ENCODE measurements around the gene RYR3. TPM values are rescaled to one million over a fixed set of nuclear protein-coding genes. Genes with fewer than 3 reads are reported as not detected.

Gene RYR3
- total RNA-seq, 1 experiment from 2014 or later = not detected

GRCh38 chr15:33823119-33823518, 512.4 kb downstream of the RYR3 start:
- no peaks in the 10 kb centered on the region for H3K4me1 Mint-ChIP-seq (ENCODE audit: insufficient read depth, unreplicated experiment)
- intact Hi-C loops (cut with micrococcal nuclease) = no loop called here
- ChIA-PET CTCF (interaction anchor here (0.6 to 1.6 kb wide), 2 partner anchors 16 to 694 kb away, joined by 4 to 5 read pairs; no protein-coding TSS in a partner anchor), POLR2A (interaction anchor here (0.6 kb wide), 1 partner anchor 493 kb away, joined by 3 read pairs; no protein-coding TSS in a partner anchor)
- no peak overlapping the region for H3K27ac Mint-ChIP-seq (ENCODE audit: low read depth, unreplicated experiment)
- DNase-seq (ENCODE audit: unreplicated experiment) = no peak
- no peaks in the 10 kb centered on the region for H3K9me3 Mint-ChIP-seq (ENCODE audit: unreplicated experiment)
- TF ChIP-seq CTCF (IDR thresholded peaks at IDR 0.05; ENCODE audit: unreplicated experiment) = no peak
- H3K36me3 Mint-ChIP-seq (ENCODE audit: insufficient read depth, unreplicated experiment) = no peaks in the 10 kb centered on the region
- BruUV-seq (replicated peaks) = no TSS peak
- H3K27me3 Mint-ChIP-seq (ENCODE audit: insufficient read depth, unreplicated experiment) = no peaks in the 10 kb centered on the region
- no peak overlapping the region for H3K4me3 Mint-ChIP-seq (ENCODE audit: unreplicated experiment)

GRCh38 chr15:33825453-33825852, 514.7 kb downstream of the RYR3 start:
- Mint-ChIP-seq H3K4me3 (ENCODE audit: unreplicated experiment) (no peak overlapping the region), H3K36me3 (ENCODE audit: insufficient read depth, unreplicated experiment) (no peaks in the 10 kb centered on the region), H3K4me1 (ENCODE audit: insufficient read depth, unreplicated experiment) (no peaks in the 10 kb centered on the region), H3K9me3 (ENCODE audit: unreplicated experiment) (no peaks in the 10 kb centered on the region), H3K27ac (ENCODE audit: low read depth, unreplicated experiment) (no peak overlapping the region), H3K27me3 (ENCODE audit: insufficient read depth, unreplicated experiment) (no peaks in the 10 kb centered on the region)
- ChIA-PET POLR2A (no interaction called here), CTCF (interaction anchor here (0.6 kb wide), 1 partner anchor 61 kb away, joined by 3 read pairs; no protein-coding TSS in a partner anchor)
- no TSS peak for BruUV-seq (replicated peaks)
- no peak for DNase-seq (ENCODE audit: unreplicated experiment)
- intact Hi-C loops (cut with micrococcal nuclease) = no loop called here
- no peak for TF ChIP-seq CTCF (IDR thresholded peaks at IDR 0.05; ENCODE audit: unreplicated experiment)

GRCh38 chr15:33826201-33826600, 515.4 kb downstream of the RYR3 start:
- Mint-ChIP-seq H3K4me1 (ENCODE audit: insufficient read depth, unreplicated experiment) (no peaks in the 10 kb centered on the region), H3K27ac (ENCODE audit: low read depth, unreplicated experiment) (no peak overlapping the region), H3K27me3 (ENCODE audit: insufficient read depth, unreplicated experiment) (no peaks in the 10 kb centered on the region), H3K36me3 (ENCODE audit: insufficient read depth, unreplicated experiment) (no peaks in the 10 kb centered on the region), H3K4me3 (ENCODE audit: unreplicated experiment) (no peak overlapping the region), H3K9me3 (ENCODE audit: unreplicated experiment) (no peaks in the 10 kb centered on the region)
- ChIA-PET POLR2A (no interaction called here), CTCF (no interaction called here)
- no peak for DNase-seq (ENCODE audit: unreplicated experiment)
- intact Hi-C loops (cut with micrococcal nuclease) = no loop called here
- no peak for TF ChIP-seq CTCF (IDR thresholded peaks at IDR 0.05; ENCODE audit: unreplicated experiment)
- no TSS peak for BruUV-seq (replicated peaks)

GRCh38 chr15:33830351-33830750, 519.6 kb downstream of the RYR3 start:
- no peaks in the 10 kb centered on the region for H3K4me1 Mint-ChIP-seq (ENCODE audit: insufficient read depth, unreplicated experiment)
- no peak for DNase-seq (ENCODE audit: unreplicated experiment)
- POLR2A ChIA-PET = no interaction called here
- no peak overlapping the region for H3K27ac Mint-ChIP-seq (ENCODE audit: low read depth, unreplicated experiment)
- no peak overlapping the region for H3K4me3 Mint-ChIP-seq (ENCODE audit: unreplicated experiment)
- BruUV-seq (replicated peaks) = no TSS peak
- H3K27me3 Mint-ChIP-seq (ENCODE audit: insufficient read depth, unreplicated experiment) = no peaks in the 10 kb centered on the region
- intact Hi-C loops (cut with micrococcal nuclease) = no loop called here
- TF ChIP-seq CTCF (IDR thresholded peaks at IDR 0.05; ENCODE audit: unreplicated experiment) = no peak
- no peaks in the 10 kb centered on the region for H3K9me3 Mint-ChIP-seq (ENCODE audit: unreplicated experiment)
- H3K36me3 Mint-ChIP-seq (ENCODE audit: insufficient read depth, unreplicated experiment) = no peaks in the 10 kb centered on the region
- CTCF ChIA-PET = interaction anchor here (1.4 to 1.9 kb wide), 2 partner anchors 15 to 96 kb away, joined by 4 to 6 read pairs; no protein-coding TSS in a partner anchor

Measured in MCF 10A (cell line).